GM18511 (cell line): ENCODE measurements around the gene DUSP18.
"Not testable (repeated sequence)": the region's sequence is repeated elsewhere in the genome, so short reads cannot be mapped to it uniquely, and the experiment has no call there.

Experiments used
- ATAC-seq: cut with Tn5 transposase; IDR thresholded peaks from one replicate; pipeline ENCODE4 v1.9.1; 2021; ENCODE audit warnings: mild to moderate bottlenecking, moderate library complexity; ENCODE audit not compliant: unreplicated experiment

DUSP18 gene

GRCh38 chr22:30640839-30641430 lies 26.7 kb downstream of the DUSP18 start:
- no peak for ATAC-seq

- no peak for ATAC-seq
Observed at GRCh38 chr22:30640361-30640760, 27.3 kb downstream of the DUSP18 start.

- no peak for ATAC-seq
Observed at GRCh38 chr22:30637701-30638114, 30.0 kb downstream of the DUSP18 start.

GRCh38 chr22:30636226-30637077 lies 31.2 kb downstream of the DUSP18 start:
- ATAC-seq, result no peak

DNA sequence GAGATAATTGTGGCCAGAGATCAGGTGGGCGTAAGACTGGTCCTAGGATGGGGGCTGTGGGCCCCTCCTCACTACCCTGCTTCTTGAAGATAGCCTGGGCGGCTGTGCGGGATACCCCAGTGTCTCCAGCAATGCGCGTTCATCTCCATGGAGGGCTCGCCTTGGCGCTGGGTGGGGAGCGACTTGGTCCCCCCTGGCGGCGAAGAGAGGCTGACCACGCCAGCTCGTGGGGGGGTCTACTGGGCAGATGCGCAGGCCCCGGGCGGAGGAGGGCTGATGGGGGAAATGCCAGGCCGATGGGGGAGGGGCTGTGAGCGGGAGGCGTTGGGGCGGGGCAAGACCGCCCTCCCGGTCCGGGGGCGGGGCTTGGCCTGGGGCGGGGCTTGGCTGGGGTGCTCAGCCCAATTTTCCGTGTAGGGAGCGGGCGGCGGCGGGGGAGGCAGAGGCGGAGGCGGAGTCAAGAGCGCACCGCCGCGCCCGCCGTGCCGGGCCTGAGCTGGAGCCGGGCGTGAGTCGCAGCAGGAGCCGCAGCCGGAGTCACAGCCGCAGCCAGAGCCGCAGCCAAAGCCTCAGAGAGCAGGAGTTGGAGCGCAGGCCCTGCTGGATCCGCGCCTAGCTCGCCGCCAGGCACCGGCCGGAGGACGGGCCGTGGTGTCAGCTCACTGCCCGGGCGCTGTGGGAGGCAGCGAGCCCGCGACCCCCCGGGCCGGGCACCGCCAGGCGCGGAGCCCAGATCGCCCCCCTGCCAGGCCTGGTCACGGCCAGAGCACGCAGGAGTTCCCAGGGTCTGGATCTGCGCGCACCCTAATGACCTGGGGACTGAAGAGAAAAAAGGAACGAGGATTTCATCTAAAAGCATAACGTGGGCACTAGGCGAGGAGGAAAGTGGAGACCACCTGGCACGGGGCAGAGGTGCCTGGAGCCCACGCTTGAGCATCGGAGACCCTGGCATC lies 32.1 kb downstream of the DUSP18 start, which contains the start of gene SLC35E4:
TSS of gene SLC35E4 (plus strand) at position 509 of the 953 bp plus-strand sequence. CDS start 670 bp downstream, outside the sequence.
- peak; percentile 69 for ATAC-seq

DNA sequence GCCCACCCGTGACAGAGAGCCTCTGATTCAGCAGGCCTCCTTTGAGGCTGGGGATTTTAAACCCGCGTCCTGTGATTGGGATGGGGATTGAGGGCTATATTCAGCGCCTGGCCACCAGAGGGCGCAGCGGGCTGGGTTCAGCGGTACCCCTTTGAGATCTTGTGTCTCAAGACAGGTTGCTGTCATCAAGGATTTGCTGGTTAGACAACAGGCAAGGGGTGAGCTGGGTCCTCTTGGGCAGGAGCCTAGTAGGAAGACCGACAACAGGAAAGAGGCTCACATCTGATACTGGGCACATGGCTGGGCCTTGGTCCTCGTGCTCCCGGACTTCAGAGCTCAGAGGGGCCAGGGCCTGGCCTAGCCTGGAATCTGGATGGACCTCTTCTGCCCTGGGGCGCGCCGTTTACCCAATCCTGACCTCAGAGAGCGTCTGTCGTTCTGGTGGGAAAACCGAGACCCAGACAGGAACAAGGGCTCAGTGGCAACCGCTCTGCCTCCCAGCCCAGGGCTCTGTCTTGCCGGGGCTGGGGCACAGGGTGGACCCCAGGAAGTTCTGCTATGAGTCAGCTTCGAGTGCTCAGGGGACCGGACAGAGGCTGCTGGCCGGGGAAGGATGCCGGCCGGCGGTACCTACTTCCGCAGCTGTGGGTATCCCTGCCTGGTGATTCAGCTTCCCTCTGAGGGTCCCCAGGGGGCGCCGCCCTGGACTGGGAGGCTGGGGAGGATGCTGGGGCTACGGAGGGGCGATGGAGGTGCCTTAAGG lies 33.0 kb downstream of the DUSP18 start:
- peak; percentile 63 for ATAC-seq

DNA sequence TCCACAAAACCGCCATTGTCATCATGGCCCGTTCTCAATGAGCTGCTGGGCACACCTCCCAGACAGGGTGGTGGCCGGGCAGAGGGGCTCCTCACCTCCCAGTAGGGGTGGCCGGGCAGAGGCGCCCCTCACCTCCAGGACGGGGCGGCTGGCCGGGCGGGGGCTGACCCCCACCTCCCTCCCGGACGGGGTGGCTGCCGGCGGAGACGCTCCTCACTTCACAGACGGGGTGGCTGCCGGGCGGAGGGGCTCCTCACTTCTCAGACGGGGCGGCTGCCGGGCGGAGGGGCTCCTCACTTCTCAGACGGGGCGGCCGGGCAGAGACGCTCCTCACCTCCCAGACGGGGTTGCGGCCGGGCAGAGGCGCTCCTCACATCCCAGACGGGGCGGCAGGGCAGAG lies 36.2 kb downstream of the DUSP18 start:
- not testable (repeated sequence) for ATAC-seq

- ATAC-seq, result no peak
Observed at GRCh38 chr22:30628491-30628890, 39.2 kb downstream of the DUSP18 start.

DNA sequence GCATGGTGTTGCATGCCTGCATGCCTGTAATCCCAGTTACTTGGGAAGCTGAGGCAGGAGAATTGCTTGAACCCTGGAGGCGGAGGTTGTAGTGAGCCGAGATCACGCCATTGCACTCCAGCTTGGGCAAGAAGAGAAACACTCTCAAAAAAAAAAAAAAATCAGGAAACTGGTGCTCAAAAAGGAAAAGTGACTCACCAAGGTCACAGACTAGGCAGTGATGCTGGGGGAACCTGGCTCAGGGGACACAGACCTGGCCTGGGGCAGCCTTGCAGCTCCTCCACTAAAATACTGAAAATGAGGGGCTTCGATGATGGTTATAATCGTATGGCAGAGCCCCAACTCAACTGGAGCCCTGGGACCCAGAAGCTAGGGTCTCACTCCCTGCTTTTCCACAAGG lies 40.2 kb downstream of the DUSP18 start:
- ATAC-seq, result no peak

DNA sequence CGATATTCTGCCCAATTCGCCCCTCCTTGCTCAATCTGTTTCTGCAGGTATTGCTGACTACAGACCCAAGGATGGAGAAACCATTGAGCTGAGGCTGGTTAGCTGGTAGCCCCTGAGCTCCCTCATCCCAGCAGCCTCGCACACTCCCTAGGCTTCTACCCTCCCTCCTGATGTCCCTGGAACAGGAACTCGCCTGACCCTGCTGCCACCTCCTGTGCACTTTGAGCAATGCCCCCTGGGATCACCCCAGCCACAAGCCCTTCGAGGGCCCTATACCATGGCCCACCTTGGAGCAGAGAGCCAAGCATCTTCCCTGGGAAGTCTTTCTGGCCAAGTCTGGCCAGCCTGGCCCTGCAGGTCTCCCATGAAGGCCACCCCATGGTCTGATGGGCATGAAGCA lies 41.3 kb downstream of the DUSP18 start:
- ATAC-seq, result no peak

GRCh38 chr22:30619909-30620308 lies 47.8 kb downstream of the DUSP18 start:
- not testable (repeated sequence) for ATAC-seq

GRCh38 chr22:30617819-30618218 lies 49.9 kb downstream of the DUSP18 start:
- ATAC-seq, result no peak

DNA sequence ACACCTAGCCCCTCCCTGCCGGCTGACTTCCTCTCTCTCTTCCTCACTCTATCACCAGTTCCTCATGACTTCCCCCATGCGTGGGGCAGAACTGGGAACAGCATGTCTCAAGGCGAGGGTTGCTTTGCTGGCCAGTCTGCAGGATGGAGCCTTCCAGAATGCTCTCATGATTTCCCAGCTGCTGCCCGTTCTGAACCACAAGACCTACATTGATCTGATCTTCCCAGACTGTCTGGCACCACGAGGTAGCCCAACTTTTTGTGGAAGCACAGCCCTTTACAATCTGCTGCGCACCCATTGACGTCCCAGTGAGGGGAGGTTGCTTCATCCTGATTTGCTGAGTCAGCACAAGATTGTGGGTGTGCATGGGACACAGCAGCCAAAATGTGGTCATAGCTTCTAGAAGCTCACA lies 52.1 kb downstream of the DUSP18 start:
- no peak for ATAC-seq

GRCh38 chr22:30614879-30615278 lies 52.8 kb downstream of the DUSP18 start:
- ATAC-seq, result no peak

GRCh38 chr22:30614268-30614667 lies 53.4 kb downstream of the DUSP18 start:
- no peak for ATAC-seq

DNA sequence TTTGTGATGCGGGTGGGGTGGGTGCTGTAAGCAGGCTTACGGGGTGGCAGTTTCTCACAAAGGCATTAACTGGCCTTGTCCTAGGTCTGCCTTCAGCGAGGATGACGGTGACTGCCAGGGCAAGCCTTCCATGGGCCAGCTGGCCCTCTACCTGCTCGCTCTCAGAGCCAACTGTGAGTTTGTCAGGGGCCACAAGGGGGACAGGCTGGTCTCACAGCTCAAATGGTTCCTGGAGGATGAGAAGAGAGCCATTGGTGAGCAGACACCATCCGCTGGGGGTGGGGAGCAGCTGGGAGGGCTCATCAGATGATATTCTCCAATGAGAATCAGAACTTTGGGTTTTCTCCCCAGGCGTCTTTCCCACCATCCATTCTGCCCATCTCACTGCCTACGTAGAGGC lies 54.9 kb downstream of the DUSP18 start:
- no peak for ATAC-seq
